HepG2 (cell line): Measurements from ENCODE around the gene IRAK3. TPM values are rescaled to one million over a fixed set of nuclear protein-coding genes. Genes with fewer than 3 reads are reported as not detected.

ENCODE experiments used
- ATAC-seq: fragments of 200-7000 bp; cut with Tn5 transposase; 3 replicates; pipeline ENCODE4 v1.9.1; 2020; ENCODE audit warnings: mild to moderate bottlenecking, moderate library complexity
- BruUV-seq: library from RNA; stranded (reverse); fragments of 400-500 nt; replicated peaks from 2 replicates; lab custom pipeline; 2021; lab: Mats Ljungman, UMichigan
- CTCF ChIA-PET: fragments of 300-600 bp; formaldehyde crosslinking; extraction: SDS; loops from one replicate; lab custom pipeline; 2021; ENCODE audit warnings: low total read pairs, inconsistent platforms, low intra/inter-chr PET ratio; lab: Yijun Ruan, JAX
- POLR2A ChIA-PET: fragments of 350-600 bp; sonication (Branson Sonifier 250); formaldehyde crosslinking; loops from one replicate; lab custom pipeline; 2020; ENCODE audit warnings: antibody characterized with exemption, inconsistent platforms; lab: Yijun Ruan, JAX
- DNase-seq: peaks from one replicate; pipeline ENCODE4 v3.0.0-alpha.2; 2015; ENCODE audit warnings: low spot score
- FAIRE-seq: peaks from 3 replicates; lab custom pipeline; 2011; peaks lifted over from hg19 to GRCh38; lab: Jason Lieb, UNC
- H2AFZ ChIP-seq: one replicate; pipeline ENCODE4 v1.6.1; 2011; ENCODE audit warnings: low read length, inconsistent platforms
- H3K27ac ChIP-seq: fragments of 300-600 bp; 3 replicates; pipeline ENCODE4 v1.8.0; 2011; ENCODE audit warnings: mixed run types, mild to moderate bottlenecking, mixed read lengths, low read length, inconsistent platforms; ENCODE audit not compliant: insufficient read depth; ENCODE audit errors: extremely low read length
- H3K27me3 ChIP-seq, 2 experiments: fragments of 200-600 bp in 1 of 2; 2 replicates in 1 of 2; 3 replicates in 1 of 2; pipeline versions ENCODE4 v1.6.0 to v1.8.0; 2011; ENCODE audit warnings: low read length in 2 of 2, mild to moderate bottlenecking in 2 of 2, moderate library complexity in 2 of 2, inconsistent platforms in 1 of 2; ENCODE audit not compliant: insufficient read depth in 2 of 2, control insufficient read depth in 1 of 2
- H3K36me3 ChIP-seq, 2 experiments: fragments of 200-600 bp in 1 of 2; replicated peaks in 1 of 2; 2 replicates in 1 of 2; 3 replicates in 1 of 2; pipeline versions ENCODE4 v1.5.1 to v1.8.0; 2011; ENCODE audit warnings: low read length in 2 of 2, inconsistent platforms in 1 of 2; ENCODE audit not compliant: insufficient read depth in 2 of 2, control insufficient read depth in 1 of 2
- H3K4me1 ChIP-seq: 2 replicates; pipeline ENCODE4 v1.5.1; 2012; ENCODE audit warnings: low read length, inconsistent platforms; ENCODE audit not compliant: insufficient read depth
- H3K4me2 ChIP-seq: 2 replicates; pipeline ENCODE4 v1.6.0; 2011; ENCODE audit warnings: low read depth, low read length, inconsistent platforms
- H3K4me3 ChIP-seq, 3 experiments: fragments of 200-600 bp in 1 of 3; sonication (generic), shearing (Covaris generic) in 1 of 3; replicated peaks in 1 of 3; 2 replicates each; pipeline ENCODE4 v1.5.1; 2011 to 2016; ENCODE audit warnings: low read length in 3 of 3, inconsistent platforms in 2 of 3, low read depth in 2 of 3, mild to moderate bottlenecking in 2 of 3, control low read depth in 1 of 3, mixed read lengths in 1 of 3; ENCODE audit not compliant: insufficient read depth in 1 of 3
- H3K79me2 ChIP-seq: one replicate; pipeline ENCODE4 v1.6.1; 2011; ENCODE audit warnings: low read length, inconsistent platforms; ENCODE audit not compliant: insufficient read depth
- H3K9ac ChIP-seq: 2 replicates; pipeline ENCODE4 v1.6.0; 2011; ENCODE audit warnings: mild to moderate bottlenecking, low read depth, low read length, inconsistent platforms; ENCODE audit not compliant: insufficient read depth
- H3K9me3 ChIP-seq: 2 replicates; pipeline ENCODE4 v1.5.1; 2012; ENCODE audit warnings: mild to moderate bottlenecking, low read length
- H4K20me1 ChIP-seq: 2 replicates; pipeline ENCODE4 v1.6.0; 2011; ENCODE audit warnings: inconsistent platforms, mild to moderate bottlenecking, low read length, moderate library complexity; ENCODE audit not compliant: insufficient read depth
- IKZF5 ChIP-seq: IDR thresholded peaks from 2 replicates; pipeline ENCODE4 v1.6.1; 2018; ENCODE audit warnings: missing genetic modification reagents, mild to moderate bottlenecking, missing compliant biosample characterization
- NFRKB ChIP-seq: fragments of 450-650 bp; IDR thresholded peaks from 2 replicates; pipeline ENCODE4 v1.6.1; 2017
- SIX4 ChIP-seq: sonication (generic); formaldehyde crosslinking; IDR thresholded peaks from 2 replicates; pipeline ENCODE4 v1.4.0; 2020; ENCODE audit warnings: missing genetic modification reagents
- ZFP90 ChIP-seq: sonication (generic); formaldehyde crosslinking; IDR thresholded peaks from 2 replicates; pipeline ENCODE4 v1.8.0; 2022; ENCODE audit warnings: missing genetic modification reagents, mild to moderate bottlenecking, inconsistent platforms, borderline replicate concordance
- ZNF264 ChIP-seq: sonication (generic); formaldehyde crosslinking; IDR thresholded peaks from 2 replicates; pipeline ENCODE4 v1.4.0; 2020; ENCODE audit warnings: missing genetic modification reagents
- ZNF761 ChIP-seq: sonication (generic); formaldehyde crosslinking; conservative IDR thresholded peaks from 2 replicates; pipeline ENCODE4 v1.4.0; 2020; ENCODE audit warnings: mild to moderate bottlenecking, missing genetic modification reagents
- in situ Hi-C: cut with HindIII; loops from 2 replicates; pipeline ENCODE4 v1.10.0; 2017; ENCODE audit warnings: low pct_unique_long_range_greater_than_20kb; ENCODE audit not compliant: extremely low pct_ligation_motif_present
- intact Hi-C: fragments of 100-400 bp; cut with micrococcal nuclease; formaldehyde crosslinking; loops from one replicate; pipeline ENCODE4 v1.10.0; 2022; ENCODE audit not compliant: unreplicated experiment
- polyA plus RNA-seq, 8 experiments: library from polyadenylated mRNA; depleted of rRNA in 3 of 8; stranded (reverse) in 7 of 8; unstranded in 1 of 8; fragments of >200 nt; fragmentation: Illumina TruSeq in 4 of 8; extraction: Trizol in 4 of 8; gene quantifications; 2 replicates each; pipeline versions ENCODE4 v1.2.1 to v1.2.3, GENCODE V29; 2011 to 2016; ENCODE audit warnings: low read depth in 4 of 8, missing spikeins in 1 of 8, mixed read lengths in 1 of 8; ENCODE audit not compliant: insufficient read depth in 1 of 8
- total RNA-seq, 5 experiments: library from RNA; depleted of rRNA; stranded (reverse); fragments of >200 nt; fragmentation: Illumina TruSeq; extraction: Trizol; gene quantifications; 2 replicates each; pipeline ENCODE4 v1.2.3, GENCODE V29; 2016; ENCODE audit warnings: low read depth in 1 of 5
- TF ChIP-seq, protein P1 (sequence below): sonication (generic); formaldehyde crosslinking; IDR thresholded peaks from 2 replicates; pipeline ENCODE4 v1.5.0; 2020; ENCODE audit warnings: missing genetic modification reagents
- TF ChIP-seq, protein P2 (sequence below): sonication (generic); formaldehyde crosslinking; conservative IDR thresholded peaks from 2 replicates; pipeline ENCODE4 v1.5.0; 2020; ENCODE audit warnings: missing genetic modification reagents

IRAK3 gene
- total and polyA plus RNA-seq, 2 of the 13 experiments (the other 11 are each of a cell fraction or from before 2014, with no cell fraction given), result 0.01 TPM; not detected in 1

- H4K20me1 ChIP-seq, result no peaks in the 10 kb centered on the region
- FAIRE-seq (no peak), DNase-seq (no peak), ATAC-seq (no peak)
- H3K4me1 ChIP-seq, result no peaks in the 10 kb centered on the region
- H3K9me3 ChIP-seq, result no peaks in the 10 kb centered on the region
- intact Hi-C loops, result no loop called here
- ChIA-PET CTCF (no interaction called here), POLR2A (interaction anchor here (2.3 kb wide), 1 partner anchor 10 kb away, joined by 14 read pairs; the partner anchor contains the start of gene TMBIM4)
- no peak overlapping the region for H3K4me3 ChIP-seq
- no TSS peak for BruUV-seq
- TF ChIP-seq SIX4 (CRISPR knock-in tag) (no peak), ZNF264 (CRISPR knock-in tag) (no peak), IKZF5 (CRISPR knock-in tag) (no peak), NFRKB (no peak), ZNF761 (no peak), ZFP90 (CRISPR knock-in tag) (no peak)
- TF ChIP-seq, protein P1, sequence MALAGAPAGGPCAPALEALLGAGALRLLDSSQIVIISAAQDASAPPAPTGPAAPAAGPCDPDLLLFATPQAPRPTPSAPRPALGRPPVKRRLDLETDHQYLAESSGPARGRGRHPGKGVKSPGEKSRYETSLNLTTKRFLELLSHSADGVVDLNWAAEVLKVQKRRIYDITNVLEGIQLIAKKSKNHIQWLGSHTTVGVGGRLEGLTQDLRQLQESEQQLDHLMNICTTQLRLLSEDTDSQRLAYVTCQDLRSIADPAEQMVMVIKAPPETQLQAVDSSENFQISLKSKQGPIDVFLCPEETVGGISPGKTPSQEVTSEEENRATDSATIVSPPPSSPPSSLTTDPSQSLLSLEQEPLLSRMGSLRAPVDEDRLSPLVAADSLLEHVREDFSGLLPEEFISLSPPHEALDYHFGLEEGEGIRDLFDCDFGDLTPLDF (CRISPR knock-in tag), result no peak
- TF ChIP-seq, protein P2, sequence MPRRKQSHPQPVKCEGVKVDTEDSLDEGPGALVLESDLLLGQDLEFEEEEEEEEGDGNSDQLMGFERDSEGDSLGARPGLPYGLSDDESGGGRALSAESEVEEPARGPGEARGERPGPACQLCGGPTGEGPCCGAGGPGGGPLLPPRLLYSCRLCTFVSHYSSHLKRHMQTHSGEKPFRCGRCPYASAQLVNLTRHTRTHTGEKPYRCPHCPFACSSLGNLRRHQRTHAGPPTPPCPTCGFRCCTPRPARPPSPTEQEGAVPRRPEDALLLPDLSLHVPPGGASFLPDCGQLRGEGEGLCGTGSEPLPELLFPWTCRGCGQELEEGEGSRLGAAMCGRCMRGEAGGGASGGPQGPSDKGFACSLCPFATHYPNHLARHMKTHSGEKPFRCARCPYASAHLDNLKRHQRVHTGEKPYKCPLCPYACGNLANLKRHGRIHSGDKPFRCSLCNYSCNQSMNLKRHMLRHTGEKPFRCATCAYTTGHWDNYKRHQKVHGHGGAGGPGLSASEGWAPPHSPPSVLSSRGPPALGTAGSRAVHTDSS (CRISPR knock-in tag), result no peak
- H3K79me2 ChIP-seq, result peaks cover 6% of the 10 kb centered on the region
- H3K4me2 ChIP-seq, result no peak overlapping the region
- no peak overlapping the region for H3K27ac ChIP-seq
- in situ Hi-C loops, result no loop called here
- H3K27me3 ChIP-seq, result no peaks in the 10 kb centered on the region
- H3K36me3 ChIP-seq, result no peaks in the 10 kb centered on the region
- no peak overlapping the region for H2AFZ ChIP-seq
- H3K9ac ChIP-seq, result no peak overlapping the region
Measured at GRCh38 chr12:66159123-66159522, 29.9 kb upstream of the IRAK3 start.
